SU-DHL-6 (cell line): ENCODE data around the gene ANO9.

ENCODE experiments used
- H2AFZ ChIP-seq: fragments of 200-600 bp; sonication (generic); 2 replicates; pipeline ENCODE4 v1.6.1; 2014; ENCODE audit warnings: low read depth, mild to moderate bottlenecking, moderate library complexity, mixed read lengths, antibody characterized with exemption, low read length; ENCODE audit not compliant: severe bottlenecking
- H3F3A ChIP-seq: fragments of 200-600 bp; shearing (Covaris generic); 2 replicates; pipeline ENCODE4 v1.6.0; 2016; ENCODE audit warnings: antibody characterized with exemption, mild to moderate bottlenecking; ENCODE audit not compliant: insufficient read depth
- H3K27ac ChIP-seq: fragments of 200-600 bp; sonication (generic); 2 replicates; pipeline ENCODE4 v1.5.1; 2016; ENCODE audit warnings: low read depth, mild to moderate bottlenecking, low read length, moderate library complexity, mixed read lengths
- H3K27me3 ChIP-seq: fragments of 200-600 bp; sonication (generic), shearing (Covaris generic); 2 replicates; pipeline ENCODE4 v1.6.0; 2014; ENCODE audit warnings: mild to moderate bottlenecking, low read length
- H3K36me3 ChIP-seq: fragments of 200-600 bp; sonication (generic); 2 replicates; pipeline ENCODE4 v1.6.1; 2014; ENCODE audit warnings: mild to moderate bottlenecking, low read length, mixed read lengths
- H3K4me2 ChIP-seq: fragments of 300-600, 200-600 bp; shearing (Covaris generic), sonication (generic); 2 replicates; pipeline ENCODE4 v1.6.0; 2014; ENCODE audit warnings: low read length, low read depth, mild to moderate bottlenecking; ENCODE audit not compliant: poor library complexity, severe bottlenecking
- H3K4me3 ChIP-seq: fragments of 200-600 bp; sonication (generic); 2 replicates; pipeline ENCODE4 v1.5.1; 2014; ENCODE audit warnings: antibody characterized with exemption, low read length, mild to moderate bottlenecking, mixed read lengths; ENCODE audit not compliant: insufficient read depth, poor library complexity, severe bottlenecking
- H3K79me2 ChIP-seq: fragments of 200-600 bp; sonication (generic); 2 replicates; pipeline ENCODE4 v1.6.1; 2014; ENCODE audit warnings: mild to moderate bottlenecking, low read length, moderate library complexity; ENCODE audit not compliant: insufficient read depth
- H3K9ac ChIP-seq: fragments of 200-600 bp; sonication (generic); 2 replicates; pipeline ENCODE4 v1.7.0; 2014; ENCODE audit warnings: mild to moderate bottlenecking, low read length
- H3K9me2 ChIP-seq: fragments of 200-600 bp; sonication (generic); replicated peaks from 2 replicates; pipeline ENCODE4 v1.6.1; 2014; ENCODE audit warnings: low read length; ENCODE audit not compliant: insufficient read depth
- H3K9me3 ChIP-seq: fragments of 200-600 bp; sonication (generic); 2 replicates; pipeline ENCODE4 v1.6.1; 2014; ENCODE audit warnings: low read length, mixed read lengths; ENCODE audit not compliant: insufficient read depth
- H4K20me1 ChIP-seq: fragments of 200-600 bp; sonication (generic); 2 replicates; pipeline ENCODE4 v1.6.1; 2014; ENCODE audit warnings: low read depth, mild to moderate bottlenecking, antibody characterized with exemption, low read length, moderate library complexity, mixed read lengths
- EZH2phosphoT487 ChIP-seq: fragments of 200-600 bp; sonication (generic), shearing (Covaris generic); conservative IDR thresholded peaks from 2 replicates; pipeline ENCODE4 v1.6.1; 2018; ENCODE audit warnings: mild to moderate bottlenecking, antibody characterized with exemption, low read length, moderate library complexity, mixed read lengths
- TF ChIP-seq, protein P1 (sequence below): fragments of 200-600 bp; sonication (generic); IDR thresholded peaks from one replicate; pipeline ENCODE4 v1.5.1; 2017; ENCODE audit warnings: antibody characterized with exemption, mild to moderate bottlenecking, low read length, moderate library complexity; ENCODE audit not compliant: insufficient read depth, poor library complexity, severe bottlenecking

Gene ANO9

DNA sequence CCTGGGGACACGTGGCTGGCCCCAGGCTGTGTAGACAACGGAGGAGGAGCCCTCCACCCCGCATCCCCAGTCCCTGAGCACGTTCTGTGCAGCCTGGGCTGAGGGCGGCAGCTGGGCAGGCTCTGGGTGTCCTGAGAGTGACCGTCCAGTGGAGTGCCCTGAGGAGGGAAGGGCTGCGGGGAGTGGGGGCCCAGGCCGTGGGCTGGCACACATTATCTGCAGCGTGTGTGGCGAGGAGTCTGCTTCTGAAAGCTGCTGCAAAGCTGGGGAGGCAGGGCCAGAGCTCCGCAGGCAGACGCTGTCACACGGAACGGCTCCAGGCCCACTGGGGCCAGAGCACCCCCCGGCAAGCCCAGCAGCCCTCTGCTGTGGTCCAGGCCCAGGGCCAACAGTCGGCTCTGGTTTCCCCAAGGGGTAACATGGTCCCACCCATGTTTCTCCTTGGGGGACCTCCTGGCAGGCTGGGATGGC is 835 bp upstream of the ANO9 start:
- Histone ChIP-seq H3K9me3 (no peaks in the 10 kb centered on the region), H2AFZ (no peak overlapping the region), H3K79me2 (no peaks in the 10 kb centered on the region), H4K20me1 (no peaks in the 10 kb centered on the region), H3K9me2 (no peaks in the 10 kb centered on the region), H3K4me3 (no peak overlapping the region), H3K27ac (no peak overlapping the region), H3K4me2 (no peak overlapping the region), H3K9ac (no peak overlapping the region), H3K27me3 (no peaks in the 10 kb centered on the region), H3K36me3 (no peaks in the 10 kb centered on the region), H3F3A (peaks cover 12% of the 10 kb centered on the region)
- TF ChIP-seq EZH2phosphoT487, result no peak
- TF ChIP-seq, protein P1, sequence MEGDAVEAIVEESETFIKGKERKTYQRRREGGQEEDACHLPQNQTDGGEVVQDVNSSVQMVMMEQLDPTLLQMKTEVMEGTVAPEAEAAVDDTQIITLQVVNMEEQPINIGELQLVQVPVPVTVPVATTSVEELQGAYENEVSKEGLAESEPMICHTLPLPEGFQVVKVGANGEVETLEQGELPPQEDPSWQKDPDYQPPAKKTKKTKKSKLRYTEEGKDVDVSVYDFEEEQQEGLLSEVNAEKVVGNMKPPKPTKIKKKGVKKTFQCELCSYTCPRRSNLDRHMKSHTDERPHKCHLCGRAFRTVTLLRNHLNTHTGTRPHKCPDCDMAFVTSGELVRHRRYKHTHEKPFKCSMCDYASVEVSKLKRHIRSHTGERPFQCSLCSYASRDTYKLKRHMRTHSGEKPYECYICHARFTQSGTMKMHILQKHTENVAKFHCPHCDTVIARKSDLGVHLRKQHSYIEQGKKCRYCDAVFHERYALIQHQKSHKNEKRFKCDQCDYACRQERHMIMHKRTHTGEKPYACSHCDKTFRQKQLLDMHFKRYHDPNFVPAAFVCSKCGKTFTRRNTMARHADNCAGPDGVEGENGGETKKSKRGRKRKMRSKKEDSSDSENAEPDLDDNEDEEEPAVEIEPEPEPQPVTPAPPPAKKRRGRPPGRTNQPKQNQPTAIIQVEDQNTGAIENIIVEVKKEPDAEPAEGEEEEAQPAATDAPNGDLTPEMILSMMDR, result no peak

GRCh38 chr11:441043-441417 is 781 bp downstream of the ANO9 start:
- Histone ChIP-seq H3K4me2 (peak overlapping the region; percentile 57), H3K9ac (peak overlapping the region; percentile 54), H3K4me3 (peak overlapping the region; percentile 44), H3K9me2 (no peaks in the 10 kb centered on the region), H3K36me3 (no peaks in the 10 kb centered on the region), H2AFZ (no peak overlapping the region), H3F3A (peaks cover 8% of the 10 kb centered on the region; the same call in 1 of the 2 replicates), H3K79me2 (no peaks in the 10 kb centered on the region), H3K9me3 (no peaks in the 10 kb centered on the region), H3K27ac (no peak overlapping the region), H4K20me1 (no peaks in the 10 kb centered on the region), H3K27me3 (no peaks in the 10 kb centered on the region)
- TF ChIP-seq EZH2phosphoT487, result no peak
- TF ChIP-seq, protein P1, result no peak

DNA sequence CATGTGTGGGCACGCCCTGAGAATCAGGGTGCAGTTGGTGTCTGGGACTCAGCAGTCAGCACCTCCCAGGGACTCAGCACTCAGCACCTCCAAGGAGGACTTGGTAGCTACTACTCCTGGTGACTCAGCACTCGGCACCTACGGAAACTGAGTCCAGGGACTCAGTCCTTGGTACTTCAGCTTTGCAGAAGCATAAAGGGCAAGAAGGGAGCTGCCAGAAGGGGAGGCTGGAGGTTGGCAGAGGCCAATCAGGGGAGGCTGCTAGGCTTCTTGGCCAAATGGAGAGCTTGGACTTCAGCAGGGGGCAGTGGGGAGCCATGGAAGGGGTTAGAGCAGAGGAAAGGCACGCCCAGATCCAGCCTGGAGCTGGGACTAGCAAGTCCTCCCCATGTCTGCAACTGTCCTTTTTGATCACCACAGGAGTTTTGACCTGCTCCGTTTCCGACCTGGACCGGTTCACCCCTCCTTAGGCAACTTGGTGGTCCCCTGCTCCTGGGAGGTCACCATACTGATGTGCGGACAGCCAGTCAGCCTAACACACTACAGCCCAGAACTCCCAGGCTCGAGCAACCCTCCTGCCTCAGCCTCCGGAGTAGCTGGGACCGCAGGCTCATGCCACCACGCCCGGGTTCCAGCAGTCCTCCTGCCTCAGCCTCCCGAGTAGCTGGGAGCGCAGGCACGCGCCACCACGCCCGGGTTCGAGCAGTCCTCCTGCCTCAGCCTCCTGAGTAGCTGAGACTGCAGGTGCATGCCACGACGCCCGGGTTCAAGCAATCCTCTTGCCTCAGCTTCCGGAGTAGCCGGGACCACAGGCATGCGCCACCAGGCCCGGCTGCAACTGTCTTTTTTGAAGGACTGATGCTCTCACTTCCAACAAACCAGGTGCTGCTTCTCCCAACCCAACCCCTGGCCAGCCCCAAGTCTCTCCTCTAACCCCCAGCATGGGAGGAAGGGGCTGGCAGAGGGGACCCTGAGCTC is 1.5 kb downstream of the ANO9 start:
- Histone ChIP-seq H3F3A (peaks cover 4% of the 10 kb centered on the region; the same call in 1 of the 2 replicates), H3K36me3 (no peaks in the 10 kb centered on the region), H3K4me2 (no peak overlapping the region), H3K9me2 (no peaks in the 10 kb centered on the region), H4K20me1 (no peaks in the 10 kb centered on the region), H3K9me3 (no peaks in the 10 kb centered on the region), H3K4me3 (no peak overlapping the region), H3K9ac (no peak overlapping the region; the same call in 1 of the 2 replicates), H3K79me2 (no peaks in the 10 kb centered on the region), H3K27me3 (no peaks in the 10 kb centered on the region), H2AFZ (no peak overlapping the region), H3K27ac (no peak overlapping the region)
- no peak for TF ChIP-seq EZH2phosphoT487
